Measurements from ENCODE around the gene SPATA19. TPM values are rescaled to one million over a fixed set of nuclear protein-coding genes. Genes with fewer than 3 reads are reported as not detected.

Gene SPATA19
- total and polyA plus RNA-seq, 2 experiments from 2014 or later = not detected

- no peaks in the 10 kb centered on the region for H3K36me3 ChIP-seq
- no peak overlapping the region for H3K27ac ChIP-seq
- no peak for TF ChIP-seq CTCF (IDR thresholded peaks at IDR 0.05; ENCODE audit: low read depth, low read length)
- no peaks in the 10 kb centered on the region for H3K4me1 ChIP-seq (ENCODE audit: low read depth)
- no peak for DNase-seq (ENCODE audit: low read depth in 1 of 2, low spot score in 1 of 2)
- no peaks in the 10 kb centered on the region for H3K9me3 ChIP-seq (ENCODE audit: low read depth)
- H3K4me3 ChIP-seq = no peak overlapping the region
- H3K27me3 ChIP-seq = no peaks in the 10 kb centered on the region
Measured at GRCh38 chr11:133835593-133836548, 9.4 kb downstream of the SPATA19 start.

GRCh38 chr11:133834682-133835592, 10.4 kb downstream of the SPATA19 start:
- no peak overlapping the region for H3K4me3 ChIP-seq
- TF ChIP-seq CTCF (IDR thresholded peaks at IDR 0.05; ENCODE audit: low read depth, low read length) = peak; percentile 48
- peak; percentile 53 to 69 for DNase-seq (ENCODE audit: low read depth in 1 of 2, low spot score in 1 of 2)
- H3K27me3 ChIP-seq = no peaks in the 10 kb centered on the region
- no peaks in the 10 kb centered on the region for H3K9me3 ChIP-seq (ENCODE audit: low read depth)
- no peak overlapping the region for H3K27ac ChIP-seq
- no peaks in the 10 kb centered on the region for H3K36me3 ChIP-seq
- no peaks in the 10 kb centered on the region for H3K4me1 ChIP-seq (ENCODE audit: low read depth)

GRCh38 chr11:133833898-133834681, 11.2 kb downstream of the SPATA19 start:
- H3K36me3 ChIP-seq = no peaks in the 10 kb centered on the region
- H3K27me3 ChIP-seq = no peaks in the 10 kb centered on the region

GRCh38 chr11:133832991-133833897, 12.1 kb downstream of the SPATA19 start:
- DNase-seq (ENCODE audit: low read depth in 1 of 2, low spot score in 1 of 2) = no peak
- H3K27me3 ChIP-seq = no peaks in the 10 kb centered on the region

More at GRCh38 chr11:133833898-133834681, 11.2 kb downstream of the SPATA19 start:
- H3K9me3 ChIP-seq (ENCODE audit: low read depth) = no peaks in the 10 kb centered on the region
- no peaks in the 10 kb centered on the region for H3K4me1 ChIP-seq (ENCODE audit: low read depth)
- H3K4me3 ChIP-seq = no peak overlapping the region
- no peak for DNase-seq (ENCODE audit: low read depth in 1 of 2, low spot score in 1 of 2)
- no peak overlapping the region for H3K27ac ChIP-seq
- TF ChIP-seq CTCF (IDR thresholded peaks at IDR 0.05; ENCODE audit: low read depth, low read length) = no peak

More at GRCh38 chr11:133832991-133833897, 12.1 kb downstream of the SPATA19 start:
- no peaks in the 10 kb centered on the region for H3K9me3 ChIP-seq (ENCODE audit: low read depth)
- H3K4me1 ChIP-seq (ENCODE audit: low read depth) = no peaks in the 10 kb centered on the region
- H3K4me3 ChIP-seq = no peak overlapping the region
- TF ChIP-seq CTCF (IDR thresholded peaks at IDR 0.05; ENCODE audit: low read depth, low read length) = no peak
- H3K27ac ChIP-seq = no peak overlapping the region
- no peaks in the 10 kb centered on the region for H3K36me3 ChIP-seq

Measured in cardiac muscle cell (in vitro differentiated cells and primary cell).